Measurements from ENCODE around the gene HMCN2.

GRCh38 chr9:130245474-130245873 lies 20.1 kb upstream of the HMCN2 start:
- TF ChIP-seq, protein P1, sequence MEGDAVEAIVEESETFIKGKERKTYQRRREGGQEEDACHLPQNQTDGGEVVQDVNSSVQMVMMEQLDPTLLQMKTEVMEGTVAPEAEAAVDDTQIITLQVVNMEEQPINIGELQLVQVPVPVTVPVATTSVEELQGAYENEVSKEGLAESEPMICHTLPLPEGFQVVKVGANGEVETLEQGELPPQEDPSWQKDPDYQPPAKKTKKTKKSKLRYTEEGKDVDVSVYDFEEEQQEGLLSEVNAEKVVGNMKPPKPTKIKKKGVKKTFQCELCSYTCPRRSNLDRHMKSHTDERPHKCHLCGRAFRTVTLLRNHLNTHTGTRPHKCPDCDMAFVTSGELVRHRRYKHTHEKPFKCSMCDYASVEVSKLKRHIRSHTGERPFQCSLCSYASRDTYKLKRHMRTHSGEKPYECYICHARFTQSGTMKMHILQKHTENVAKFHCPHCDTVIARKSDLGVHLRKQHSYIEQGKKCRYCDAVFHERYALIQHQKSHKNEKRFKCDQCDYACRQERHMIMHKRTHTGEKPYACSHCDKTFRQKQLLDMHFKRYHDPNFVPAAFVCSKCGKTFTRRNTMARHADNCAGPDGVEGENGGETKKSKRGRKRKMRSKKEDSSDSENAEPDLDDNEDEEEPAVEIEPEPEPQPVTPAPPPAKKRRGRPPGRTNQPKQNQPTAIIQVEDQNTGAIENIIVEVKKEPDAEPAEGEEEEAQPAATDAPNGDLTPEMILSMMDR (IDR thresholded peaks at IDR 0.05): no peak
- no peak for TF ChIP-seq POLR2A (IDR thresholded peaks at IDR 0.05)
